Fibroblast of skin of abdomen (primary cell): ENCODE results near the gene NCCRP1. TPM values are rescaled to one million over a fixed set of nuclear protein-coding genes. Genes with fewer than 3 reads are reported as not detected.
A peak's percentile ranks its signal among the peaks of the same experiment; 100 is the strongest.

ENCODE experiments used
- DNase-seq: peaks from one replicate; pipeline ENCODE4 v3.0.0-alpha.2; 2013
- polyA plus RNA-seq, 2 experiments: library from polyadenylated mRNA; unstranded; fragments of 120-200 nt; gene quantifications; one replicate each; pipeline ENCODE4 v1.2.1, GENCODE V29; 2013; ENCODE audit not compliant: insufficient read length in 2 of 2

NCCRP1 gene, protein sequence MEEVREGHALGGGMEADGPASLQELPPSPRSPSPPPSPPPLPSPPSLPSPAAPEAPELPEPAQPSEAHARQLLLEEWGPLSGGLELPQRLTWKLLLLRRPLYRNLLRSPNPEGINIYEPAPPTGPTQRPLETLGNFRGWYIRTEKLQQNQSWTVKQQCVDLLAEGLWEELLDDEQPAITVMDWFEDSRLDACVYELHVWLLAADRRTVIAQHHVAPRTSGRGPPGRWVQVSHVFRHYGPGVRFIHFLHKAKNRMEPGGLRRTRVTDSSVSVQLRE
- polyA plus RNA-seq (2013, experiment 1 of 2; ENCODE audit: insufficient read length): not detected
- not detected for polyA plus RNA-seq (2013, experiment 2 of 2; ENCODE audit: insufficient read length)

GRCh38 chr19:39196860-39197562, at the start of gene NCCRP1:
TSS of gene NCCRP1 (plus strand) at chr19:39196964. CDS start at chr19:39196983, 19 bp downstream.
- DNase-seq: no peak

DNA sequence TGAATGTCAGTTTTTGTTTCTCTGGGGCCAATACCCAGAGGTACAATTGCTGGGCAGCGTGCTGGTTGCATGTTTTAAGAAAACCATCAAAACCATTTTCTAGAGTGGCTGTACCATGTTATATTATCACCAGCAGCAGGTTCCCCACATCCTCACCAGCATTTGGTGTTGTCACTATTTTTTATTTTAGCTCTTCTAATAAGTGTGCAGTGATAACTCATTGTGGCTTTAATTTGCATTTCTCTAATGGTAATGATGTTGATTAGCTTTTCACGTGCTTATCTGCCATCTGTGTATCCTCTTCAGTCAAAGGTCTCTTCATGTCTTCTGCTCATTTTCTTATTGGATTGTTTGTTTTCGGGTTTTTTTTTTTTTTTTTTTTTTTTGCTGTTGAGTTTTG, 49.3 kb upstream of the NCCRP1 start:
- no peak for DNase-seq

- DNase-seq: no peak
These were observed 47.7 kb upstream of the NCCRP1 start for GRCh38 chr19:39148939-39149529.

GRCh38 chr19:39150235-39150634, 46.5 kb upstream of the NCCRP1 start:
- DNase-seq: no peak

GRCh38 chr19:39150807-39151600, 45.8 kb upstream of the NCCRP1 start:
- DNase-seq: no peak

DNA sequence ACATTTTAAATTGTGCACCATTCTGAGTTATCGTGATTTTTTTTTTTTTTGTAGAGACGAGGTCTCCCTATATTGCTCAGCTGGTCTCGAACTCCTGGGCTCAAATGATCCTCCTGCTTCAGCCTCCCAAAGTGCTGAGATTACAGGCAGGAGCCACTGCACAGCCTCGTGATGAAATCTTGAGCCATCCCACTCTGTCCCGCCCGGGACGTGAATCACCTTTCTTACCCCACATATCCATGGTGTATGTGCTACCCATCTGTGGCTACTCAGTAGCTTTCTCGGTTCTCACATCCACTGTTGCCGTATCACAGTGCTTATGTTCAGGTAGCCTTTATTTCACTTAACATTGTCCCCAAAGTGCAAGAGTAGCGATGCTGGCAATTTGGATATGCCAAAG, 44.7 kb upstream of the NCCRP1 start:
- DNase-seq: no peak

- DNase-seq: no peak
These were observed 42.6 kb upstream of the NCCRP1 start for GRCh38 chr19:39154100-39154628.

DNA sequence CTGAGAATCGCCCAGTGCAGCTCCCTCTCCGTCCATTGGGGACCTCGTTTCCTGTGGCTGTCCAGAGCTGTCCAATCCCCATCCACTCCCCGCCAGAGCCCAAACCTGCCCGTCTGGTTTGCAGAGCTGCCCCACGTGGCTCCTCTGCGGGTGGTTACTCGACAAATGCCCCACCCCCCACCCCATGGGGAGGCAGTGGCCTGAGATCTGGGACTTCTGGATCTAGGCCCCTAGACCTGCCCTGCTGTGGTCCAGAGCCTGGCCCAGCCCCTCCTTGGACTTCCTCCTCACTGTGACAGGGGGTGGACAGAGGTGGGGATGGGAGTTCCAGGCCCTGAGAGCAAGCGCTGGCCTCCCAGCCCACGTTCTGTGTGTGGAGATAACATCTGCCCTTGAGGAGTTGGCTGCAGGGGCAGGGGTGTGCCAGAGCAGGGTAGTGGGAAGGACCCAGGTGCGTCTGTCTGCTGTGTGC, 42.1 kb upstream of the NCCRP1 start:
- no peak for DNase-seq

GRCh38 chr19:39155114-39155700, 41.6 kb upstream of the NCCRP1 start:
- DNase-seq: no peak

DNA sequence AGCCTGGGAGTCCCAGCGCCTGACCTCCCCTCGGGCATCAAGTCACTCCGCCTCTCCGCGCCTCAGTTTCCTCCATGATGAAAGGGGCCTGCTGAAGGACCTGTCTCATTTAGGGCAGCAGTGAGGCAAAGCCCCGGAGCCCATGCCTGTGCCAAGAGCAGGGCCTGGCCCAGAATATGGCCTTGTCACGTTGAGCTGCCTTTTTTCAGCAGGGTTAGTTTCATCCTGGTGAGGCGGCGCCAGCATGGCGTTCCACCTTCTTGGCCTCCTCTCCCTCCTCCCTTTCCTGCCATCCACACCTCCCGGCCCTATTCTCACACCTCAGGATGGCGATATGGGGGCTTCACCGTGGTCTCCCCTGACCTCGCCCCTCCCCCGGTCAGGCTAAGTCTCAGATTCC, 41.0 kb upstream of the NCCRP1 start:
- DNase-seq: no peak

GRCh38 chr19:39156326-39157230, 40.2 kb upstream of the NCCRP1 start:
- peak; percentile 12 for DNase-seq

DNA sequence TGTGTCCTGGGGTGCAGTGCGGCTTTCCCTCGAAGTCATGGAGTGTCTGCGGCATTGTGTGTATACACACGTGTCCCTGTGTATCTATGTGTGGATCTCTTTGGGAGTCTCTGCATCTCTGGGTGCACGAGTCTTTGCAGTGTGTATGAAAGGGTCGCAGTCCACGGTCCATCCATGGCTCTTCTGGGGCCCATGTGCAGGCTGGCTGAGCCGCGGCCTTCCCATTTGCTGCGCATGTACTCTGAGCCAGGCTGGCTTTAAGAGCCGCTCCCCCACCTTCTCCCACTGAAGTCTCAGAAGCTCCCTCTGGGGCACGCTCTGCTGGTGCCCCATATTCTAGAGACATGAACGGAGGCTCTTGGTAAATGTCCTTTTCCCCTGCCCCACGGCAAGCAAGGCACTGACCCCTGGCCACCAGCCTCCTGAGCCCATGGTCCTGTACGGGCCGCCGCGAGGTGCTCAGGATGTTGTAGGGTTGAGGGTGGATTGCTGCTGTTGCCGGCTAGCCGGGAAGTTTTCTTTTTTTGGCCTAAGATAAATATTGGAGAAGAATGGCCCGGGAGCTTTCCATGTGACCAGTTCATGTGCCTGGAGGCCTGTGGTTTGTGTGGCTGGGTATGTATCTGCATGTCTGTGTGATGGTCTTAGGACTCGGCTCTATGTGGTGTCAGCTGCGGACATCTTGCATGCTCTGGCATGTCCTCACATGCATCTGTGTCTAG, 39.3 kb upstream of the NCCRP1 start:
- DNase-seq: no peak

DNA sequence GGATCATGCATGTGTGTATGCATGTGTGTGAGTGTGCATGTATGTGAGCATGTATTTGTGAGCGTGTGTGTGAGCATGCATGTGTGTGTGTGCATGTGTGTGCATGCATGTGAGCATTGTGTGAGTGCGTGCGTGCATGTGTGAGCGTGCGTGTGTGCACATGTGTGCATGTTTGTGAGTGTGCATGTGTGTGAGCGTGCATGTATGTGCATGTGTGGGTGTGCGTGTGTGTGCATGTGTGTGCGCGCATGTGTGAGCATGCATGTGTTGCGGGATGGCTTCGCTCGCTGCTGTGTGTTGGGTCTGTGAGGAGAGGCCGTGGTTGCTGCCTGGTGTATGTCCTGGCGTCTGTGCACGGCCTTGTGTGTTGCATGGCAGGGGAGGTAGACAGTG, 38.8 kb upstream of the NCCRP1 start:
- no peak for DNase-seq

DNA sequence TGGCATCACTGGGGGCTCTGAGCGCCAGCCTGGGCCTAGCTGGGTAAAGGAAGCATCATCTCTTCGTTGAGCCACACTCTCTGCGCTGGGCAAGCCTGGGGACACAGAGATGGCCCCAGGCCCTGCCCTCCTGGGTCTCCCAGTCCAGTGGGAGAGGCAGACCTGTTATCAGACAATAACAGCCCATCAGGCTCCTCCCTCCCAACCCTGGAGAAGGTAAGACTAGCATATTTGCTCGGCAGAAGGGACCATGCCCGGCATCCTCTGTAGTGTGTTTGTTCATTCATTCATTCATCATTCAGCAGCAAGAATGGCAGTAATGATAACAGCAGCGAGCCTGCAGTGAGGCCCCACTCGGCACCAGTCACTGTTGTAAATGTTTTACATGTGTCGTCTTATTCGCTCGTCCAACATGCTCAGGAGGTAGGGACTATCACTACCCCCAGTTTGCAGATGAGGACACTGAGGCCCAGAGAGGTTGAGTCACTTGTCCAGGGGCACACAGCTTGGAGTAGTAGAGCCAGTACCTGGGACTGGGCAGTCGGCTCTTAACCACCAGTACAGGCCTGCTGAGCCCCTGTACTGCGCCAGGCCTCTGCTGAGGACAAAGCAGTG, 38.0 kb upstream of the NCCRP1 start:
- DNase-seq: no peak

DNA sequence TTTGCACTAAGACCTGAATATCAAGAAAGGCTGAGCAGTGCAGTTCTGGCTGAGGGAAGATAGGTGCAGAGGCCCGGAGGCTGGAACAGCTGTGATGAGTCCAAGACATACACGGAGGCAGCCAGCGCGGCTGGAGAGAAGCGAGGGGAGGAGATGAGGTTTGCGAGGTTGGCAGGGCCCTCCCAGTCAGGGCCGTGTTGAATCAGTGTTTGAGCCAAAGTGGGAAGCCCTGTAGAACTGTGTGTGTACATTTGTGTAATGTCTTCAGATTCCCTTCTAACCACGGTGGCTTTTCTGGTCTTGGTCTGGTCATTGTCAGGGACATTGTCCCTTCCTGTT, 36.3 kb upstream of the NCCRP1 start:
- peak; percentile 39 for DNase-seq

DNA sequence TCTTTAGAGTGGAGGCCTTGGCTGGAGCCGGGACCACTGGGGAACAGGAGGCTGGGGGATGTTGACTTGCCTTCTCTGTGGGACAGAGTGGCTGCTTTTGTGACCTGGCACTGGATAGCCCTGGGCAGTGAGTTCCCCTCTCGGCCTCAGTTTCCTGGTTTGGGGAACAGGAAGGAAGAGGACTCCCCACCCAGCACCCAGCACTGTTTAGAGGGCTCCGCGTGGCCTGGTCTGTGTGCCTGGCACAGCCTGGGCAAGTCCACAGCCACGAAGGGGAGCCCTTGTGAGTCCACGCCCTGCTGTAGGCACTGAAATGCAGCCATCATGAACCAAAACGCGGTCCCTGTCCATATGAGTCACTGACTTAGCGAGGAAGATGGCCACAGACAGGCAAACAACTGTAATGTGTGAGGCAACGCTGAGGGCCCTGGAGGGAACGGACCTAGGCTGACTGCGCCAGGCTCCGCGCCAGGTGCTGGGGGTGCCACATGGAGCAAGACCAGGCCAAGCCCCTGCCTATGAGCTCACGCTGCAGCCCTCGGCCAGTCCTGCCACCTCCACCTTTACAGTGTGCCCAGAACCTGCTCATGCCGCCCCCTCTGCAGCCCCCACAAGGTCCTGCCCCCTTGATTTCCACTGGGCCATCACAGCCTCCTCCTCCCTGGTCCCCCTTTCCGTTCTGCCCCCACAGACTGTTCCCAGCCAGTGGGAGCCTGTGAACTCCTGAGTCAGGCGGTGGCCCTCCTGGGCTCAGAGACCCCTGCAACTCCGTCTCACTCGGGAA, 35.7 kb upstream of the NCCRP1 start:
- no peak for DNase-seq

DNA sequence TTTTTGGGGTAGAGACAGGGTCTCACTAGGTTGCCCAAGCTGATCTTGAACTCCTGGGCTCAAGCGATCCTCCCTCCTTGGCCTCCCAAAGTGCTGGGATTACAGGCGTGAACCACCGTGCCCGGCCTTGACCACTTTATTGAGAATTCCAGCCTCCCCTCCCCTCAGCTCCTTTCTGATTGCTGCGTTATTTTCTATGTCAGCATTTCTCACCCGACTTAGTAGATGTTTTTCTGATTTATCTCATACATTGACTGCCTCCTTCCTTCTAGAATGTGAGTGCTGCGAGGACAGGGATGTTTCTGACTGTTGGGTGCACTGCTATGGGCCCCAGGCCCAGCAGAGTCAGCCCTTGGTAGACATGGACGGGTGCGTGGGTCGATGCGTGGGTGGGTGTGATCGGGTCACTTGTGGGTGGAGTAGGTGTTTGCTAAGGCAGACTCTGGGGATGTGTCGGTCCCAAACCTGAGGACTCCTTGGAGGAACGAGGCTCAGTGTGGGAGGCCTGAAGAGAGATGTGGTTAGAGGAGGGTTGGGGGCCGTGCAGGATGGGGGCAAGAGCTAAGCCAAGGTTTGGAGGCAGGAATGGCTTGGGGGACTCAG, 34.2 kb upstream of the NCCRP1 start:
- no peak for DNase-seq

DNA sequence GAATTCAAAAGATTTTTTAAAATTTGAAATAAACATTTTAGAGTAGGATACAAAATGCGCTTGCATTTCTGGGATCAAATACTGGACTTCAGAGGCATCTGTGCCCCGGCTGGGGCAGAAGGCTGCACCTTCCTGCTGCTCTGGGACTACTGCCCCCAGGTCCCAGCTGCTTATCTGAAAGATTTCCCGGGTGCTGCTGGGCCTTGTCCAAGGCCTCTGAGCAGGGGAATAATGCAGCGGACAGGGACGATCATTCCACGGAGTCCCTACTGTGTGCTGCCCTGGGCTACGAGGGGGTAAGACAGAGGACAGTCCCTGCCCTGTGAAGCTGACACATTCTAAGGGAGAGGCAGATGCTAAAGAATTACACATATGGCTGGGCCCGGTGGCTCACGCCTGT, 33.1 kb upstream of the NCCRP1 start:
- DNase-seq: no peak

- no peak for DNase-seq
These were observed 32.5 kb upstream of the NCCRP1 start for GRCh38 chr19:39164289-39164688.
